Islet of Langerhans (tissue), 1 donor: ENCODE results near the gene DYNC1LI1.

Experiments
- FAIRE-seq: peaks from one replicate; lab custom pipeline; 2011; peaks lifted over from hg19 to GRCh38; lab: Jason Lieb, UNC

DYNC1LI1 gene

GRCh38 chr3:32492684-32493436 lies 77.8 kb downstream of the DYNC1LI1 start:
- FAIRE-seq: no peak

GRCh38 chr3:32488474-32489008 lies 82.1 kb downstream of the DYNC1LI1 start:
- FAIRE-seq: no peak

- FAIRE-seq: no peak
Observed at GRCh38 chr3:32487781-32488473, 82.7 kb downstream of the DYNC1LI1 start.

GRCh38 chr3:32484436-32484835 lies 86.2 kb downstream of the DYNC1LI1 start:
- FAIRE-seq: no peak

GRCh38 chr3:32483772-32484171 lies 86.9 kb downstream of the DYNC1LI1 start:
- no peak for FAIRE-seq

GRCh38 chr3:32482693-32483092 lies 88.0 kb downstream of the DYNC1LI1 start:
- FAIRE-seq: no peak

GRCh38 chr3:32481791-32482631 lies 88.6 kb downstream of the DYNC1LI1 start:
- FAIRE-seq: no peak

GRCh38 chr3:32480604-32481003 lies 90.1 kb downstream of the DYNC1LI1 start:
- FAIRE-seq: no peak
